K562 treated with DMSO at 1 percent for 4 hours (cell line): ENCODE data around the gene ETV2. TPM values are rescaled to one million over a fixed set of nuclear protein-coding genes. Genes with fewer than 3 reads are reported as not detected.

Experiments
- total RNA-seq: library from RNA; unstranded; fragments of 300-600 nt; gene quantifications from 2 replicates; pipeline ENCODE4 v1.2.3, GENCODE V29; 2022; ENCODE audit not compliant: insufficient read depth

ETV2 gene
- not detected in 2 replicates for total RNA-seq

GRCh38 chr19:35641515-35642151 lies at the start of gene ETV2:
Gene ETV2 (plus strand): TSS chr19:35641745. CDS start chr19:35642461, 716 bp downstream.

GRCh38 chr19:35612559-35613321 lies 28.8 kb upstream of the ETV2 start, which contains the start of gene HAUS5:
Gene HAUS5 (plus strand): TSS chr19:35612735. CDS start chr19:35612795, 60 bp downstream.

GRCh38 chr19:35628565-35629331 lies 12.8 kb upstream of the ETV2 start, which contains the start of gene RBM42:
Gene RBM42 (plus strand): TSS chr19:35629036. CDS start chr19:35629154, 118 bp downstream.

GRCh38 chr19:35648017-35648961 lies 6.7 kb downstream of the ETV2 start, which contains the start of gene COX6B1:
Gene COX6B1 (plus strand): TSS chr19:35648323. CDS start chr19:35651244, 2,921 bp downstream.

GRCh38 chr19:35666251-35666913 lies 24.8 kb downstream of the ETV2 start, which contains the start of gene UPK1A:
Gene UPK1A (plus strand): TSS chr19:35666517. CDS start chr19:35666813, 296 bp downstream.

Other genes starting within 250 kb of the ETV2 start
- gene FFAR2, start 193.5 kb upstream of the ETV2 start, total RNA-seq: not detected in 2 replicates
- gene KRTDAP, start 151.3 kb upstream of the ETV2 start, total RNA-seq: not detected in 2 replicates
- not detected in 2 replicates for gene DMKN, start 128.1 kb upstream of the ETV2 start, total RNA-seq
- gene SBSN, start 113.4 kb upstream of the ETV2 start, total RNA-seq: not detected in 2 replicates
- gene GAPDHS, start 108.3 kb upstream of the ETV2 start, total RNA-seq: not detected in 2 replicates
- 120 and 136 TPM in 2 replicates for gene TMEM147, start 96.1 kb upstream of the ETV2 start, total RNA-seq
- gene ATP4A, start 78.1 kb upstream of the ETV2 start, total RNA-seq: not detected in 2 replicates
- not detected in 2 replicates for gene PMIS2, start 55.6 kb upstream of the ETV2 start, total RNA-seq
- 21.1 and 22.2 TPM in 2 replicates for gene HAUS5, start 29.0 kb upstream of the ETV2 start, total RNA-seq
- 186 and 211 TPM in 2 replicates for gene RBM42, start 12.7 kb upstream of the ETV2 start, total RNA-seq
- gene COX6B1, start 6.6 kb downstream of the ETV2 start, total RNA-seq: 1,092 TPM in 2 replicates
- not detected in 2 replicates for gene UPK1A, start 24.8 kb downstream of the ETV2 start, total RNA-seq
- not detected in 2 replicates for gene ZBTB32, start 62.8 kb downstream of the ETV2 start, total RNA-seq
- gene KMT2B, start 76.3 kb downstream of the ETV2 start, total RNA-seq: 21.9 and 25.7 TPM in 2 replicates
- gene IGFLR1, start 100.7 kb downstream of the ETV2 start, total RNA-seq: 6.4 and 16.4 TPM in 2 replicates
- gene U2AF1L4, start 103.7 kb downstream of the ETV2 start, total RNA-seq: 4.8 and 6.9 TPM in 2 replicates
- 34.5 and 42.2 TPM in 2 replicates for gene PSENEN, start 103.9 kb downstream of the ETV2 start, total RNA-seq
- 12.4 and 14.7 TPM in 2 replicates for gene LIN37, start 106.8 kb downstream of the ETV2 start, total RNA-seq
- 0.99 and 1.4 TPM in 2 replicates for gene HSPB6, start 115.3 kb downstream of the ETV2 start, total RNA-seq
- gene PROSER3, start 116.4 kb downstream of the ETV2 start, total RNA-seq: 12.2 and 14.9 TPM in 2 replicates
- 1.3 and 3.2 TPM in 2 replicates for gene ARHGAP33, start 133.8 kb downstream of the ETV2 start, total RNA-seq
- not detected in 2 replicates for gene PRODH2, start 171.1 kb downstream of the ETV2 start, total RNA-seq
- 1.1 and 3.5 TPM in 2 replicates for gene NPHS1, start 210.8 kb downstream of the ETV2 start, total RNA-seq
- gene KIRREL2, start 215.2 kb downstream of the ETV2 start, total RNA-seq: not detected in 2 replicates
- 5.0 and 7.4 TPM in 2 replicates for gene APLP1, start 226.8 kb downstream of the ETV2 start, total RNA-seq